ENCODE data around the gene SIGLEC8.
"Not testable (repeated sequence)": the region's sequence is repeated elsewhere in the genome, so short reads cannot be mapped to it uniquely, and the experiment has no call there.

Gene SIGLEC8

DNA sequence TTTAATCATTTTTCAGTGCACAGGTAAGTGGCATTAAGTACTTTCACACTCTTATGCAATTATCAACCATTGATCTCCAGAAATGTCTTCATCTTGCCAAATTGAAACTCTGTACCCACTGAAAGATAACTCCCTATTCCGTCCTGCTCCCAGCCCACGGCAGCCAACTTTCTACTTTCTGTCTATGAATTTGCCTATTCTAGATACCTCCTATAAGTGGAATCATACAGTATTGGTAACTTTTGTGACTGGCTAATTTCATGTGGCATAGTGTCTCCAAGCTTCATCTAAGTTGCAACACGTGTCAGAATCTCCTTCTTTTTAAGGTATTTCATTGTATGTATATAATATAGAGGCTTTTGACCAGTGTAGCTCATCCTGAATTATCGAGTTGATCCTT, 14.4 kb upstream of the SIGLEC8 start:
- no peak for DNase-seq

DNA sequence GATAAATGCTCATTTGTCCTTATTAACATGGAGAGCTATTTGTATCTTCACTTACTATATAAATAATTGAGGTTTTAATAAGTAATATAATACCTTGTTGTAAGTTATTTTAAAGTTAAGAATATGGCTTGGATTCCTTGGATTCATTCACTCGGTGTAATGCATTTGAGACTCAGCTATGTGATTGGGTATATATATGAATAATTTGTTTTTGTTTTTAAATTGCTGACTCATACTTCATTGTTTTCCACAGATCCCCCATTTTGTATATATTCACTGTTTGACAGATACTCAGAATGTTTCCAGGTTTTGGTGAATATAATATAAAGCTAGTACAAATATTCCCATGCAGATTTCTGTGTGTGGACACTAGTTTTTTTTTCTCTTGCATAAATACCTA, 13.3 kb upstream of the SIGLEC8 start:
- no peak for DNase-seq

DNA sequence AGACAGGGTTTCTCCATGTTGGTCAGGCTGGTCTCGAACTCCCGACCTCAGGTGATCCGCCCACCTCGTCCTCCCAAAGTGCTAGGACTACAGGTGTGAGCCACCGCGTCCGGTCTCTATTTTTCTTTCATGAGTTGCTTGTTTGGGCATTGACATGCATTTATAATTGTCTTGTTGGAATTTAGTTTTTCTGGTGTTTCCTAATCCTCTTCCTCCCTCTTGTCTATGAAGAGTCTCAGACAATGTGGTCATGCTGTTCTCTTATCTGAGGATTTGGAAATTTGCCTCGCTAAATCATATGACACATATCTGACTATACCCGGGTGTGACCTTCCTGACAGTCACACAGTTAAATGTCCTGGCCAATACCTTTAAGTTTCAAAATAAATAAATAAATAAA, 12.7 kb upstream of the SIGLEC8 start:
- DNase-seq: no peak

DNA sequence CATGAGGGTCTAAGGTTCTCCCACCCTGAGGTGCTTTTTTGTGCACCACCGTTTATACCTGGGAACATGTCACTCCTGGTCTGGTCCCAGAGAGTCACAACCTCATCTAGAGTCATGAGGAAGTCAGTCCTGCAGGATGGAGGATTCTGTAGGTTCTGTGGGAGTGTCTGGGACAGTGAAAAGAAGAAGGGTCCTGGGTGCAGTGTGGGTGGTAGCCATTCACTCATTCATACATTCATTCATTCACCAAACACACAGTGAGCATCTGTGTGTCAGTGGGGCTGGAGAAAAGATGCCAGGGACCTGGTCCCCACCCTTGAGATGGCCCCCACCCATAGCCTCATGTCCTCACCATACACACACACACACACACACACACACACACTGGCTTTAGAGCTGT, 11.4 kb upstream of the SIGLEC8 start:
- DNase-seq: no peak

DNA sequence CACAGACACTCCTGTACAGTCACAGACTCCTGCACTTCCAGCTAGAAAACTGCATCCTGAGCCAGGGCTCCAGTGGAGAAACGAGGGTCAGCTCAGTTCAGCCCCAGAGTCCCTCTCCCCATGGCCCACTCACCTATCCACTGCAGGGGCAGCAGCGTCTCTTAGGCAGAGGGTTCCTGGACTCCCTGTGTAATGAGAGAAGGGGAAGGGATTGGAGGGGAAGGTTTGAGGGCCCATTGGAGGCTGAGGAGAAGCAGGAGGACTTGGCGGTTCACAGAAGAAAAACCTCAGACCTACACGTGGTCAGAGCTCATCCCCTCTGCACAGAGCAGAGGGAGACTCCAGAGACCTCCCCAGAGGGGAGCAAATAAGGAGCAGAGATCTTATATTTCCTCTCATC, 10.9 kb upstream of the SIGLEC8 start:
- DNase-seq: no peak

DNA sequence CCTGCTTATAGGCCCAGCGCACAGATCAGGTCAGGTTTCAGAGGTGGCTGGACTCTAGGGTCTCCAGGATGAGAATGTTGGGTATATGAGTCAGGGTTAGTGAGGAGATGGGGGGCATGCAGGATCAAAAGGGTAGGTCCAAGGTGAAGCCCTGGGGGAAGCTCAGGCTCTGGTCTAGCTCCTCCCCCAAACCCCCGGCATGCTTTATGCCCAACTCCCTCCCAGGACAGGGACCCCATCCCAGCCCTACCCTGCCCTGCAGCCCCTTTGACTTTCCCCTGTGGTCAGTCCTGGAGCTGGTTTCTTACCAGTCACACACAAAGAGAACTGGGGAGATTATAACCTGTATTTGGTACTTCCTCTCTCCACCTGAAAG, 10.3 kb upstream of the SIGLEC8 start:
- no peak for DNase-seq

DNA sequence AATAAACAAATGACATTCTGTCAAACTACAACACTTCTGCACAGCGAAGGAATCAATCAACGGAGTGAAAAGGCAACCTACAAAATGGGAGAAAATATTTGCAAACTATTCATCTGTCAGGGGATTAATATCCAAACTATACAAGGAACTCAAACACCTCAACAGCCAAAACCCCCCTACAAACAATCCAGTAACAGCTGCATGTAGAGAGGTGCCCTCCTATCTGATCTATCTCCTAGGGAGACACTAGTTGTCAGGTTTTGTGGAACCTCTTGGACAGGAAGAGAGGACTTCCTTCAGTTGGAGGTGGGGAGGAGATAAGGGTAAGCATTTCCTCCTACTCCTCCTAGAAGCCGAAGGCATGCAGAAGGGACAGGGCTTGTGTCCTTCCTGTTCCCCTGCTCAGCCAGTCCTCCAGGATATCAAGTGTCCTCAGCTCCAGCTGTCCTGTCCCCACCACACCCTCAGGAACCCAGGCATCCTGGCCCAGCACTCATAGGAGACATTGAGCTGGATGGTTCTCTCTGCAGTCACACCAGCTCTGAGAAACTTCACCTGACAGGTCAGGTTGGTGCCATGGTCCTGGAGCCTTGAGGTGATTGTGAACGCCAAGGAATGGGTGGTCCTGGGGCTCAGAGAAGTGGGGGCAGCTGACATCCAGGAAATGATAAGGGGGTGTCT, 9.8 kb upstream of the SIGLEC8 start:
- DNase-seq: no peak

DNA sequence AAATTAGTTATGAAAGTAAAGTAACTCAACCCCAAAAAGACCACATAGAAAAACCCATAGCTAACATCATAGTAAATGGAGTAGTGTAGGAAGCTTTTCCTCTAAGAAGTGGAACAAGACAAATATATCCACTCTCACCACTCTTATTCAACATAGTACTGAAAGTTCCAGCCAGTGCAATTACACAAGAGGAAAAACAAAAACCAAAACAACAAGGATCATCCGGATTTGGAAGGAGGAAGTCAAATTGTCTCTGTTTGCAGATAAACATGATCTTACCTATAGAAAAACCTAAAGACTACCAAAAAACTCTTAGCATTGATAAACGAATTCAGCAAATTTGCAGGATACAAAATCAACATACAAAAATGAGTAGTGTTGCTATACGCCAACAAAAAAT, 8.5 kb upstream of the SIGLEC8 start:
- no peak for DNase-seq

DNA sequence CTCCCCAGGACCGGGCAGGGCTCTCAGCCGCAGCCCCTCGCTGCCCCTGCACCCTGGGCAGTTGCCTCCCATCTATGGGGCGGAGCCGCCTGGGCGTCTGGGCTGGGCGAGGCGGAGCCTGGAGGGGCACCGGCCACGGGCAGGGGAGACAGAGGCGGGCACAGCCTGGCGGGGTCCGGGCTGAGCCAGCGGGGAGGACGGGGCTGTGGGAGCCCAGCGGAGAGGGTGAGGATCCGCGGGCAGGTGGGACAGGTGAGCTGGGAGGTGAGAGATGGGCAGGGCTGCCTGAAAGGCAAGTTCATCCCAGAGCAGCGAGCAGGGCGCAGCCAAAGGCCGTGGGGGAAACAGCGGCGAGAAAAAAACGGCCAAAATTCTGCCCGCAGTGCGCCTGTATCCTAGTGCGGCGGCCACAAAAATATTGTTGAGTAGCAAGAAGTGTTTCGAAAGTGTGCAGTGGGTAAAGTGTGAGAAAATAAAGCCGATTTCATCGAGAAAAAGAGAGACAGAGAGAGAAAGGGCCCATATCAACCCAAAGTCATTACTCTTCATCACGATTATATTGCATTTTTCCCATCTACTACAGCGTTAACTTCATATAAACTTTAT, 5.8 kb upstream of the SIGLEC8 start:
- DNase-seq: not testable (repeated sequence)

DNA sequence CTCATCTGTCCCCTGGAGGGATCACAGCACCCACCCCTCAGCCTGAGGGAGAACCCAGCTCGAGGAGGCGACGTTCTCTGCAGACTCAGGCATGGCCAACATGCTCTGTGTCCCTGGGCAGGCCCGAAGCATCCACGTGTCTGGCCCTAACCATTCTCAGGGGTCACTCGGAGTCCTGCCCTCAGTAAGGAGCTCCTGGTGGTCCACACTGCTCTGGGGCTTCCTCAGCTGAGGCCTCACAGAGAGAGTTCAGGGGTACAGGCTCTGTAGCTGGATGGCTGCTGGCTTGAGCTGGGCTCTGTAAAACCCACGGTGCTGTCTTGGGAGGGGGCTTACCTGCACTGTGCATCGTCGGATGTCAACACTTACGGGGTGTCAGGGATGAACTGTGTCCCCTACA, 4.4 kb upstream of the SIGLEC8 start:
- no peak for DNase-seq

DNA sequence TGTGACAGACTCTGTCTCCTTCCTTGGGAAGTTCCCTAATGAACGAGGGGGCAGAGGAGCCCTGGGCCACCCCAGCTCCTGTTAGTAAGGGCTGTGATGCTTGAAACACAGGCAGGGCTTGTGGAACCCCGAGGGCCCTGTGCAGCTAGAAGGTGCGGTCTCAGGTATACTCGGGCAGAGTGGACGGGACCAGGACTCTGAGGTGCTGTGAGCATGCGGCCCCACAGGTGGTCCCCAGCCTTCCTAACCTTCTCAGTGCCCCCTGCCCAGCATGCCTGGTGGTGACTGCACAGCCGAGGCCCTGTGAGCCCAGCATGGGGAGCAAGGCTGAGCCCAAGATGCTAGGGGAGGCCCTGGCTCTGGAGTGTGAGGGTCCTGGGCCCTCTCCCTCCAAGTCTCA, 4.0 kb upstream of the SIGLEC8 start:
- no peak for DNase-seq

DNA sequence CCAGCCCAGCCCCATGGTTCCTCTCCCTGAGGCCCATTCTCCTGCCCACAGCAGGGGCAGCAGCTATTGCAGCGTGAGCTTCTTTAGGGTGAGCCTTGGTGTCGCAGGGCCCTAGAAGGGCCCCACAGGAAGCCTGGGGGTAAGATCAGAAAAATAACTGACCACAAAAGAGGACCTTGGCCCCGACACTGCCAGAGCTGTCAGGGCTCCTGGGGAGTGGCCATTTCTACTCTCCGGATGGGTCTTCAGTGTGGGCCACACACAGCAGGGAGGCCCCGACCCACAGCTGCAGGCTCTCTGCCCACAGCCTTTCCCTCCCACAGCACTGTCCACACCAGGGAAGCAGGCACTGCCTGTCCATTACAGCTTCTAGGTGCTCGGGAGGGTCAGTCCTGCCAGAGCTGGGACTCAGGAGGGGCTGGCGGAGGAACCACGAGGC, 3.5 kb upstream of the SIGLEC8 start:
- DNase-seq: no peak

DNA sequence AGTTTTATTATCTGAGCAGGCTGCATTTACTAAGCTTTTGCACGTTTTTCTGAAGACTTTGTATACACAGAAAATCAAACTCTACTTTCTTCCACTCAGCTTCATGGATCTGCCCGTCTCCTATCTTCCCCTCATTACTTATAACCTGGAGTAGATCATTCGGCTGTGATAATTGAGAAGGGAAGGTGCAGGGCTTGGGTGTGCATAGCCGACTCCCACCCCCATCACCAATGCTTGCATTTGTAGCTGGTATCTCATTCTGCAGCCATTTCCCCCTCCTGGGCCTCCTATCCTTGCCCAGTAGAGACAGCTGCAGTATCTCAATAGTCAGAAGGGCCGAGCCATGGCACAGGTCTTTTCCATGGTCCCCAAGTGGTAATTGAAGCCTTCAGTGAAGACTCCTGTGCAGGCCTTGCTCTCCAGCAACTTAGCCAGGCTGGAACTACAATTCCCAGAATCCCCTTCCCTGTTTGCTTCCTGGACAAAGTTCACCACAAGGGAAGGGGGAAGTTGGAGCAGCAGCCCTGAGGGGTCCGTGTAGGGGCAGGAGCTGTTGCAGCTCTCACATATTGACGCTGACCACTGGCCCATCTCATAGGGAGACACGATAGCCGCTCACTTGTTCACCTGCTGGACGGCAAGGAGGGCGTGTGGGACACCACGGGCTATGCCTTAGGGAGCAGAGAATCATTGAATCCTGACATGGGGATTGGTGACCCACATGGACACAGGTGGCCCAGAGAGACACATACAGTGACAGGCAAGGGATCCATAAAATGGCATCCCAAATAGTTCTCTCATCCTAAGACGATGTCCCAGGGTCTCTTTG, 2.1 kb upstream of the SIGLEC8 start:
- no peak for DNase-seq

DNA sequence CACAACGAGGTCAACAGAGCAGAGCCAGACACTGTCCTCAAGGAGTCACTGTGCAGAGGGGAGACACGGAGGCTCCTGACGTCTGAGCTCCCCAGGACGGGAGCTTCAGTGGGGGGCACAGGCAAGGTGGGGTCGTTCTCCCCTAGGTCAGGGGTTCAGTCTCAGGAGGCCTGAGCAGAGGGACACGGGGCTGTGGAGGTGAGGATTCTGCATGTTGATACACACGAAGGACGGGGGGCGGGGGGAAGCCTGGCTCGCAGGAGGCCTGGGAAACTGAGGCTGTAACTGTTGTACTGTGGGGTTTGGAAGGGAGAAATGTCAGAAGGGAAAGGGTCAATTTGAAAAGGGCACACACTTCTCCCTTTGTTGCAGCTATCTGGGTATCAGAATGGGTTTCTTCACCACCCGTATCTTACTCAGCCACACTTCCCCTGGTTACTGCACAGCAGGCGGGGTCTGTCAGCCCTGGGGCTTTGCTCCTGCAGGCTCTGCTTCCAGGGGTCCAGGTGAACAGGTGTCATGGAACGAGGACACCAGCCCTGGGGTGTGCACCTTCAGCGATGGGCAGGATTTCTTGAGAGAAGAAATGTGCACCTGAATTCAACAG, 748 bp upstream of the SIGLEC8 start:
- no peak for DNase-seq

DNA sequence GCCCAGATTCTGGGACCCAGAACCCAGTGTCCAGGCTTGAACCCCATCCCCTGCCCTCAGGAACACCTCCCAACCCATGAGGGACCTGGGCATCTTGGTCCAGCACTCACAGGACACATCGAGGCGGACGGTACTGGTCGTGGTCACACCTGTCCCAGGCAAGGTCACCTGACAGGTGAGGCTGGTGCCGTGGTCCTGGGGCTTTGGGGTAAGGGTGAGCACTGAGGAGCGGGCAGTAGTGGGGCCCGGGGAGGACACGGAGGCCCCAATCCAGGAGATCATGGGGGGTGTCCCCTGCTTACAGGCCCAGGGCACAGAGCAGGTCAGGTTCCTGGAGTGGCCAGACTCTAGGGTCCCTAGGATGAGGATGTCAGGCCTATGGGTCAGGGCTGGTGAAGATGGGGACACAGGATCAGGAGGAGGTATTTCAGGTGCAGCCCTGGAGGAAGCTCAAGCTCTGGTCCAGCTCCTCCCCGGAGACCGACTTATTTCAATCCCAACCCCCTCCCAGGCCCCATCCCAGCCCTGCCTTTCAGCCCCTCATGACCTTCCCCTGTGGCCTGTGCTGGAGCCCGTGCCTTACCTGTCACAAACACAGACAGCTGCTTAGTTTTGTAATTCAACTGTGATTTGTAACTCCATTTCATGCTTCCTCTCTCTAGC, 772 bp downstream of the SIGLEC8 start:
- no peak for DNase-seq

DNA sequence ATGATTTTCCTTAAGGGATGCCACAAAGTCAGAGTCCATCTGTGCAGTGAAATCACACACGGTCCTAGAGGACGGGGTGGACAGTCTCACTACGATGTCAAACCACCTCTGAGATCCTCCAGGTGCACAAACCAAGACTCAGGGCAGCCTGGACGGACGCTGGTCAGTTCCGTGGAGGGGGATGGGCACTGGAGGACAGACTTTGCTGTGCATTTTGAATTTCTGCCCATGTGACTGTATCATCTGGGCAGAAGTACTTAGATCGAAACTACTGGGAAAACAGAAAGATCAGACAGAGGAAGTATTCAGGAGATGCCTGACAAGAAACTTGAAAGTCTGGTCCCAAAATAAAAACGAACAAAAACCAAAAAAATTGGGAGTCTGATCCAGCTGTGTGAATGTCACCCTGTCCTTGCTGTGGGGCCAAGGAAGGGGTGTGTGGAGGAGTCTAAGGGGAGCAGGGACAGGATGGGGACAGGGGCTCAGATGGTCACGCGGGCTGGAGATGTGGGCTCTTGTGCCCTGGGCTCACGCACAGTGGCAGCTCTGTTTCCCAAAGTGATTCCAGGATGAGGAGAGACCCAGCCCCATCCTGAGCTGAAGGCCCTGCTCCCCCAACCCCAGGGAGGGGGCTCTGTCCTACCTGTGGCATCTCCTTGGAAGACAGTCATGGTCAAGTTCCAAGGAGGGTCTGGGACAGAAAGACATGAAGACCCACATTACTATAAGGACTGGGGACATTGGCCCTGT, 1.5 kb downstream of the SIGLEC8 start:
- no peak for DNase-seq

DNA sequence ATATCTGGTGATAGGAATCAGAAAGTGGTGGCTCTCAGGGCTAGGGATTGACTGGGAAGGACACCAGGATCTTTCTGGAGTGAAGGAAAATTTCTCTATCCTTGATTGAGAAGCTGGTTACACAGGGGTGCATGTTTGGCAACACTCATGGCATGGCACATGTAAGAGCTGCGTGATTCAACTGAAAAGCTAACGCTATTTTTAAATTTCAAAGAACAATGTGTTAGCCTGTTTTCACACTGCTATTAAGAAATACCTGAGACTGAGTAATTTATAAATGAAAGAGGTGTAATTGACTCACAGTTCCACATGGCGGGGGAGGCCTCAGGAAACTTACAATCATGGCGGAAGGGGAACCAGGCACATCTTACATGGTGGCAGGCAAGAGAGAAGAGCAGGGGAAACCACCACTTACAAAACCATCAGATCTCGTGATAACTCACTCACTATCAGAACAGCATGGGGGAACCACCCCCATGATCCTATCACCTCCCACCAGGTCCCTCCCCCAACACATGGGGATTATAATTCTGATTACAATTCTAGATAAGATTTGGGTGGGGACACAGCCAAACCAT, 7.4 kb downstream of the SIGLEC8 start:
- DNase-seq: no peak

DNA sequence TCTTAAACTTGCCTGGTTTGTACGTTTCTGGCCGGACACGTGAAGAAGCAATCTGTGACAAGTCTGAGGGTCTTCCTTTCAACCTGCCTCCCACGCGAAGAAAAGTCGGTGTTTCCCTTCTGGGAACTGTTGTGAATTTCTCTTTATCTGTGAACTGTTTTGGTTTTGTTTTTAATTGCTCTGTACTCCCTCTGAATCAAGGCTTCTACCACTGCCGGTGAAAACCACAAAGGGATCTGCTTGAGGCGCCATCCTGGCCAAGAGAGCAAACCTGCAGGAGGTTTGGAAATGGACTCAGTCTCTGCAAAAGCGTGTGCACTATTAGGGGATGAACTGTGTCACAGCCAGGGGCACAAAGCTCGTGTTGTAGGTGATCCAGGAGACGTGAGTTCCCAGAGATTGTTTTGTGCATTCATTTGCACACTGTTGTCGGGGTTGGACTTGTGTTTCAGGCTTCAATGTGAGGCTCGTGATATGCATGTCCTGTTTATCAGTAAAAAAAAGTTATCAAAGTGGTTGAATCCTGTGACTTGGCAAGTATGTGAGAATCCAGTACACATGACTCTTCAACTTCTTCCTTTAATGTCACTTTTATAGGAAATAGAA, 9.7 kb downstream of the SIGLEC8 start:
- DNase-seq: peak; percentile 67

DNA sequence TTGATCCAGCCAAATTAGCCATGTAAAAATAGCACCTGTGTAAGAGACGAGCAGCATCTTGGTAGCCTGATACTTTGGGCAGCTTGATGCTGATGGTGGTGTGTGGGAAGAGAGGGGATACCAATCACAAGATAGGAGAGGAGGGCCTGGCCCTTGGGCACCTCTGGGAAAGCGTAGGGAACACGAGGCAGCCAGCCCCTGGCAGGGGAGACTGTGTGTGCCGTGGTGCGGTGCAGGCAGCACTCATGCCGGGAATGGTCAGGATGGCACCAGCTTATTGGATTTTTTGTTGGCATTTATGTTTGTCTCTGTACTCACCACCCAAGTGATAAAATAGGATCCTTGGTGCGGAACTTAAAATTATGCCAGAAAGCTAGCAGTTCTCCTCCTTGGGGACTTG, 10.2 kb downstream of the SIGLEC8 start:
- DNase-seq: no peak

DNA sequence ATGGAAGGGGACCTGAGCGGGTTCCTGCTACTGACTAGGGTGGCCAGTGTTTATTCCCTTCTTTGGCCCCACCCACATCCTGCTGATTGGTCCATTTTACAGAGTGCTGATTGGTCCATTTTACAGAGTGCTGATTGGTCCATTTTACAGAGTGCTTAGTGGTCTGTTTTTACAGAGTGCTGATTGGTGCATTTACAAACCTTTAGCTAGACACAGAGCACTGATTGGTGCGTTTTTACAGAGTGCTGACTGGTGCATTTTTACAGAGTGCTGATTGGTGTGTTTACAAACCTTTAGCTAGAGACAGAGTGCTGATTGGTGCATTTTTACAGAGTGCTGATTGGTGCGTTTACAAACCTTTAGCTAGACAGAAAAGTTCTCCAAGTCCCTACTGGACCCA, 10.7 kb downstream of the SIGLEC8 start:
- DNase-seq: not testable (repeated sequence)
